ENCODE measurements around the gene ANGEL1. TPM values are rescaled to one million over a fixed set of nuclear protein-coding genes. Genes with fewer than 3 reads are reported as not detected.

ANGEL1 gene
- total and polyA plus RNA-seq, 2 donors from 2014 or later, result 6.3 to 21.5 TPM

GRCh38 chr14:76828339-76829012 lies 15.8 kb upstream of the ANGEL1 start:
- TF ChIP-seq CTCF (IDR thresholded peaks at IDR 0.05; ENCODE audit: borderline replicate concordance, extremely low read depth, insufficient read depth), result no peak
- intact Hi-C loops (cut with DNase I), result no loop called here
- Histone ChIP-seq H3K9ac (ENCODE audit: low read length in 3 of 3) (peak overlapping the region in 1 of 3 donors; percentile 5), H3K27ac (ENCODE audit: low read depth in 2 of 2, low read length in 2 of 2) (no peak overlapping the region), H3K4me3 (ENCODE audit: low read length in 3 of 3) (peak overlapping the region in 2 of 3 donors; percentile 27 to 32), H3K36me3 (ENCODE audit: control insufficient read depth in 2 of 3, insufficient read depth in 3 of 3, low read length in 3 of 3) (no peaks in the 10 kb centered on the region), H3K4me1 (ENCODE audit: control insufficient read depth in 2 of 3, insufficient read depth in 2 of 3, low read depth in 1 of 3, low read length in 3 of 3) (no peaks in the 10 kb centered on the region), H3K27me3 (ENCODE audit: control insufficient read depth, insufficient read depth, low read length) (no peaks in the 10 kb centered on the region), H3K9me3 (ENCODE audit: control insufficient read depth in 2 of 3, insufficient read depth in 1 of 3, low read length in 3 of 3) (no peaks in the 10 kb centered on the region)
- DNase-seq, result peak in 1 of 5 donors; percentile 24
- no peak for FAIRE-seq

- Histone ChIP-seq H3K36me3 (ENCODE audit: control insufficient read depth in 2 of 3, insufficient read depth in 3 of 3, low read length in 3 of 3) (no peaks in the 10 kb centered on the region), H3K27me3 (ENCODE audit: control insufficient read depth, insufficient read depth, low read length) (no peaks in the 10 kb centered on the region), H3K4me3 (ENCODE audit: low read length in 3 of 3) (peak overlapping the region in 2 of 3 donors; percentile 27 to 32), H3K9ac (ENCODE audit: low read length in 3 of 3) (peak overlapping the region in 1 of 3 donors; percentile 5), H3K4me1 (ENCODE audit: control insufficient read depth in 2 of 3, insufficient read depth in 2 of 3, low read depth in 1 of 3, low read length in 3 of 3) (no peaks in the 10 kb centered on the region), H3K9me3 (ENCODE audit: control insufficient read depth in 2 of 3, insufficient read depth in 1 of 3, low read length in 3 of 3) (no peaks in the 10 kb centered on the region), H3K27ac (ENCODE audit: low read depth in 2 of 2, low read length in 2 of 2) (no peak overlapping the region)
- no peak for DNase-seq
- no peak for FAIRE-seq
- intact Hi-C loops (cut with DNase I), result no loop called here
- no peak for TF ChIP-seq CTCF (IDR thresholded peaks at IDR 0.05; ENCODE audit: borderline replicate concordance, extremely low read depth, insufficient read depth)
Measured at GRCh38 chr14:76827696-76828296, 15.1 kb upstream of the ANGEL1 start.

- Histone ChIP-seq H3K9me3 (ENCODE audit: control insufficient read depth in 2 of 3, insufficient read depth in 1 of 3, low read length in 3 of 3) (no peaks in the 10 kb centered on the region), H3K4me1 (ENCODE audit: control insufficient read depth in 2 of 3, insufficient read depth in 2 of 3, low read depth in 1 of 3, low read length in 3 of 3) (no peaks in the 10 kb centered on the region), H3K27ac (ENCODE audit: low read depth in 2 of 2, low read length in 2 of 2) (no peak within 1 kb of the TSS), H3K4me3 (ENCODE audit: low read length in 3 of 3) (no peak within 1 kb of the TSS), H3K9ac (ENCODE audit: low read length in 3 of 3) (no peak within 1 kb of the TSS), H3K27me3 (ENCODE audit: control insufficient read depth, insufficient read depth, low read length) (no peaks in the 10 kb centered on the region), H3K36me3 (ENCODE audit: control insufficient read depth in 2 of 3, insufficient read depth in 3 of 3, low read length in 3 of 3) (no peaks in the 10 kb centered on the region)
- DNase-seq (no peak), FAIRE-seq (no peak)
- TF ChIP-seq CTCF (IDR thresholded peaks at IDR 0.05; ENCODE audit: borderline replicate concordance, extremely low read depth, insufficient read depth), result no peak
- intact Hi-C loops (cut with DNase I), result no loop called here
Measured at GRCh38 chr14:76826122-76826521, 13.4 kb upstream of the ANGEL1 start, which contains the start of gene LRRC74A. LRRC74A (plus strand) TSS chr14:76826408; CDS start chr14:76826698, 290 bp downstream.
